A549 treated with GW870086 at 1 μM for 4 hours (cell line): Measurements from ENCODE around the gene ZBTB11. TPM values are rescaled to one million over a fixed set of nuclear protein-coding genes. Genes with fewer than 3 reads are reported as not detected.

Source experiments
- total RNA-seq: library from RNA; stranded (reverse); fragments of 200-300 nt; extraction: Qiagen RNA extraction; gene quantifications from 5 replicates; pipeline ENCODE4 v1.2.3, GENCODE V29; 2022; ENCODE audit warnings: low read depth

Gene ZBTB11
- 8.5 to 11.9 TPM (median 10.0 TPM) in 5 replicates for total RNA-seq

GRCh38 chr3:101676765-101677435 lies at the start of gene ZBTB11:
Gene ZBTB11, minus strand, starts transcription at chr3:101677132. Its CDS starts 218 bp downstream, at chr3:101676914.

GRCh38 chr3:101724329-101725193 lies 47.6 kb upstream of the ZBTB11 start, which contains the start of gene CEP97:
Gene CEP97, plus strand, starts transcription at chr3:101724614. Its CDS starts 63 bp downstream, at chr3:101724677.

Other genes starting within 250 kb of the ZBTB11 start
- 1.2 to 2.5 TPM (median 1.9 TPM) in 5 replicates for gene SENP7, start 163.9 kb downstream of the ZBTB11 start, total RNA-seq
- gene TRMT10C, start 115.3 kb downstream of the ZBTB11 start, total RNA-seq = 31.4 to 37.9 TPM (median 36.2 TPM) in 5 replicates
- 99.4 to 121 TPM (median 106 TPM) in 5 replicates for gene PCNP, start 103.0 kb downstream of the ZBTB11 start, total RNA-seq
- 1,612 to 2,181 TPM (median 1,667 TPM) in 5 replicates for gene RPL24, start 9.6 kb upstream of the ZBTB11 start, total RNA-seq
- gene CEP97, start 47.5 kb upstream of the ZBTB11 start, total RNA-seq = 3.1 to 5.8 TPM (median 5.4 TPM) in 5 replicates
- gene NXPE3, start 102.1 kb upstream of the ZBTB11 start, total RNA-seq = 19.8 to 27.1 TPM (median 21.9 TPM) in 5 replicates
- gene NFKBIZ, start 172.4 kb upstream of the ZBTB11 start, total RNA-seq = 4.9 to 7.6 TPM (median 6.6 TPM) in 5 replicates